HG03159 (cell line): ENCODE measurements around the gene ZC3HAV1.
"Not testable (repeated sequence)": the region's sequence is repeated elsewhere in the genome, so short reads cannot be mapped to it uniquely, and the experiment has no call there.

Source experiments
- ATAC-seq: cut with Tn5 transposase; IDR thresholded peaks from one replicate; pipeline ENCODE4 v1.9.1; 2021; ENCODE audit warnings: mild to moderate bottlenecking, moderate library complexity; ENCODE audit not compliant: unreplicated experiment

Gene ZC3HAV1

GRCh38 chr7:139109188-139109982 is at the start of gene ZC3HAV1:
ZC3HAV1 (minus strand) TSS chr7:139109720; CDS start chr7:139109331, 389 bp downstream.
- ATAC-seq, result peak; percentile 75

DNA sequence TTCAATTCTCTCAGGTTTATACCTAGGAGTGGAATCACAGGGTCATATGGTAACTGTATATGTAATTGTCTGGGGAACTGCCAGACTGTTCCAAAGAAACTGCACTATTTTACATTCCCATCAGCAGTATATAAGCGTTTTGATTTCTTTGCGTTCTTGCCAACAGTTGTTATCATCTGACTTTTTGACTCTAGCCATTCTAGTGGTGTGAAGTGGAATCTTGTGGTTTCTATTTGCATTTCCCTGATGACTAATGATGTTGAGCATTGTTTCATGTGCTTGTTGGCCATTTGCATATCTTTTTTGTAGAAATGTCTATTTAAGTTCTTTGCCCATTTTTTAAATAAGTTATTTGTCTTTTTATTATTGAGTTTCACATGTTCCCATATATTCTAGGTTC is 44.3 kb upstream of the ZC3HAV1 start:
- ATAC-seq, result no peak

GRCh38 chr7:139152149-139152548 is 42.6 kb upstream of the ZC3HAV1 start:
- ATAC-seq, result no peak

GRCh38 chr7:139139150-139139549 is 29.6 kb upstream of the ZC3HAV1 start:
- no peak for ATAC-seq

DNA sequence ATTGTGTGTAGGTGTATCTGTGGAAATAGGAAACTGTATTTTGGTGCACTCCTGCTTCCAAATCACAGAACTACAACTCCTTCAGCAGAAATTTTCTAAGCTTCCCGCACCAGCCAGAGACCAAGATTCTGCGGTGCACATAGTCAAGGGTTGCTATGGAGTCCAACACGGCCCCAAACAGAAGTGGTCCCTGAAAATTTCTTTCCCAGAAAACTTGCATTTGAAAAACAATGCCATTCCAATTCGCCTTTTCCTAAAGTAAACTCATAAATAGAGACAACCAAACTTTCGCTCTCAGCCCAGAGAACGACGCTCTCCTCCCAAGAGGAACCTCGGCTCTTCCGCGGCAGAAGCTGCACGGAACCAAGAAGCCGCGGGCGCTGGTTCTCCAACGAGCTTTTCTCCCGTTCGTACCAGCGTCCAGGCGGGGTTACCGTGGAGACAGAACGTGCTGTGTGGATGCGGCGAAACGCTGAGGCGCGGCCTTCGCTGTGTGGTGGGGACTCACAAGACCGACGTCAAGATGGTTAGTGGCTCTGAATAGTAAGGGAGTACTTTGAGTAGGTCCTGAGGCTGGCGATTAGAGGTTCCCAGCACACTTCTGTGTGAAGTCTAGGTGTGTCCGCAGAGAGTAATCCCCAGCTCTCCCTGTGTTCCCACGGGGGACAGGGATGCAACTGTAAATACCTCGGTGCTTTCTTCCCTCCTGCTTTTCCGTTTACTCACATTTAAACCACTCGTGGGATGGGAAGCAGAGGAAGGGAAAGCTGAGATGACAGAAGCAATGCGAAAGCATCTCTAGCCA is 24.0 kb upstream of the ZC3HAV1 start:
- ATAC-seq, result peak; percentile 92

GRCh38 chr7:139132887-139133286 is 23.4 kb upstream of the ZC3HAV1 start:
- no peak for ATAC-seq

DNA sequence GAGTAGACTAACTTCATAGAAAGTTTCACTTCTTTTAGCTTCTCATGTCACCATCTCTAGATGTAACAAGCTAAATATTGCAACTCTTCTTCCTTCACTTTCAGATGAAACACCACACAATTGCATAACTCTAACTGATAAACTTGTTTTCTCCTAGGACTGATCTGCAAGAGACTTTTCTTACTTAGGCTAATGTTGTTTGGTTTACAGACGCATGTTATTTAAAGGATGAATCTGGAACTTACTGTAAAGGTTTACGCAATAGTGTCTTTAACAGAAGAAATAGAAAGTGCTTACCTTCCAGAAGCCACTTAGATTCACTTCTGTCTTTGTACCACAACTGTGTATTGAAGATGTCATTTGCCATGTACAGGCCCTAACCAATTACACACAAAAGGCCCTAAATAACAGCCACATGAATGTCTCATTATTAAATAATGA is 22.1 kb upstream of the ZC3HAV1 start:
- no peak for ATAC-seq

DNA sequence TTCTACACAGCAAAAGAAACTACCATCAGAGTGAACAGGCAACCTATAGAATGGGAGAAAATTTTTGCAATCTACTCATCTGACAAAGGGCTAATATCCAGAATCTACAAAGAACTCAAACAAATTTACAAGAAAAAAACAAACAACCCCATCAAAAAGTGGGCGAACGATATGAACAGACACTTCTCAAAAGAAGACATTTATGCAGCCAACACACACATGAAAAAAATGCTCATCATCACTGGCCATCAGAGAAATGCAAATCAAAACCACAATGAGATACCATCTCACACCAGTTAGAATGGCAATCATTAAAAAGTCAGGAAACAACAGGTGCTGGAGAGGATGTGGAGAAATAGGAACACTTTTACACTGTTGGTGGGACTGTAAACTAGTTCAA is 20.3 kb upstream of the ZC3HAV1 start:
- ATAC-seq, result not testable (repeated sequence)

- ATAC-seq, result no peak
Observed at GRCh38 chr7:139127648-139128047, 18.1 kb upstream of the ZC3HAV1 start.

DNA sequence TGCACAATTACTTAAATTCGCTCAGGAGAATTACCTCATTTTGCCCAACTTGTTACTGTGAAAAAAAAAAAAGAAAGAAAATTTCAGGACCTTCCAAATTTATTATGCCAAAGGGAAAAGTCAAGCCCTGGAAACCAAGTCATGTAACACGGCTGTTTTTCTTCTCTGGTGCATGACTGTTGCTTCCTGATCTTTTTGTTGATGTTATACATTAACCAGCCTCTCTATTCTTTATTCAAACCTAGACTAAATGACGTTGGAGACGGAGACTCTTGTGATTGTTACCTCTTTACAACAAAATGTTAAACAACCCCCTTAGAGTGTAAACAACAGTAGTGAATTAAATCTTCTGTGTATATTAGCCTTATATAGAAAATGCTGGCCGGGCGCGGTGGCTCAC is 16.1 kb upstream of the ZC3HAV1 start:
- no peak for ATAC-seq

DNA sequence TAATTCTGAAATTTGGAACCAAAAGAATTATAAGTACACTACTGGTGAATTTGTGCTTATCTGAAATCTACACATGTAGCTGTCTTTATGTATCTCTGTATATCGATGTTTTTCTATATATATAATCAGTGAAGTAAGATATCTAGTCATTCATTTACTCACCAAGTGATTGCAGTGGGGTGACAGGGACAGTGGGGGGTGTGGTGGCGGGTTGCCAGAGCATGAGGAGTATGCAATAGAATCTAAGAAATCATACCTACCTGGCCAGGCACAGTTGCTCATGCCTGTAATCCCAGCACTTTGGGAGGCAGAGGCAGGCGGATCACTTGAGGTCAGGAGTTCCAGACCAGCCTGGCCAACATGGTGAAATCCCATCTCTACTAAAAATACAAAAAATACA is 15.5 kb upstream of the ZC3HAV1 start:
- not testable (repeated sequence) for ATAC-seq

GRCh38 chr7:139124084-139124914 is 14.8 kb upstream of the ZC3HAV1 start:
- peak; percentile 83 for ATAC-seq

DNA sequence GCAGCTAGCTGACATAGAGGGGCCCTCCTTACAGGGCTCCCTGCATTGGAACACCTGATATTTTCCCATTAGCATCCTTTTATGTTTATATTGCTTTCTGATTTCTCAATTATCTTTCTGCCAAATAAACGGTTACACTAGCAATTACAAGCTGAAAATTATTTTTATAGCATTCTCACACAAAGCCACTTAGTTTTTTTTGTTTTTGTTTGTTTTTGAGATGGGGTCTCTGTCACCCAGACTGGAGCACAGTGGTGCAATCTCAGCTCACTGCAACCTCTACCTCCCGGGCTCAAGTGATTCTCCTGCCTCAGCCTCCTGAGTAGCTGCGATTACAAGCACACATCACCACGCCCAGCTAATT is 9.9 kb upstream of the ZC3HAV1 start:
- ATAC-seq, result no peak

DNA sequence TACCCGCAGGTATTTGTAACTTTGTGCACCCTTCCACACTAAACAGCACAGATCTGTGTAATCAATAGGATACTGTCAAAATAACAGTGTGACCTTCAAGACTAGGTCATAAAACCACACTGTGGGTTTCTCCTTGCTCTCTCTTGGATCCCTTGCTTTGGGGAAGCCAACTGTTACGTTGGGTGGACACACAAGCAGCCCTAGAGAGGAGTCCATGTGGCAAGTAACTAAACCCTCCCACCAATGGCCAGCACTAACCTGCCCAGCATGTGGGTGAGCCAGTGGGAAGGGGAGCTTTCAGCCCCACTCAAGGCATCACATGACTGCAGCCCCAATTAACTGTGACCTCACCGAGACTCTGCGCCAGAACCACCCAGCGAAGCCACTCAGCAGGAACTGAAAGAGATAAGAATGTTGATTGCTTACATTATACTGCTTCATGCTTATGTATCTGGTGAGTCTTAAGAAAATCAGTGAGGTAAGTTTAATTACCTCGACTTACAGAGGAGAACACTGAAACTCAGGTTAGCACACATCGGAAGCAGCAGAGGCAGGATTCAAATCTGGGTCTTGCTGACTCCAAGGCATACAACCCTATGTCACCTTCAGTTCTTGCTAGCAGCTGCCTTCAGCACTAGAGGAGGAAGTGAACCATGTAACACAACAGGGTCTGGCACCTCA is 9.4 kb upstream of the ZC3HAV1 start:
- ATAC-seq, result peak; percentile 87

DNA sequence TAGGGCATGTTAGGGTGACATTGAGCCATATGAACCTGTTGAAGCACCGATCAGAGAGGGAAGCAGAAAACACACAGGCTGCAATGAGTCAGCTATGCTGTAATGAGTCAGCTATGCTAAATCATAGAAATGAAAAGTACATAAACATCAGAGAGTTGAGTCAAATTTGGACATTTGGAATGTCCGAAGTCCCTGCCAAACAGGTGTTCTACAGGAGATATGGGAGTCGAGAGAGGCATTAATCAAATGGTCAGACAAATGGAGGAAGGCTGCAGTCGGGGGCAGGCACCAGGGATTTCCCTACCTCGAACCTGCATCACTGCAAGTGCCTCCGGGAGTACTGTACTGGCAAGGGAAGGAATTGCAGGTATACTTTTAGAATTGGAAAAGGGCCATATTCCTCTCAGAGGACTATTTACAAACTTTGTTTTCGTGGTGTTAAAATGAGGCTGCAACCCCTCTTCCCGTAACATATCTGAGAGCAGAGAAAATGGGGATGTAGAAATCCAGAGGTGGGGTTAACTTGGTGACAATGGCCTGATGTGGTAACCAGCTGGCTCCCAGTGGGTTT is 8.8 kb upstream of the ZC3HAV1 start:
- peak; percentile 74 for ATAC-seq

DNA sequence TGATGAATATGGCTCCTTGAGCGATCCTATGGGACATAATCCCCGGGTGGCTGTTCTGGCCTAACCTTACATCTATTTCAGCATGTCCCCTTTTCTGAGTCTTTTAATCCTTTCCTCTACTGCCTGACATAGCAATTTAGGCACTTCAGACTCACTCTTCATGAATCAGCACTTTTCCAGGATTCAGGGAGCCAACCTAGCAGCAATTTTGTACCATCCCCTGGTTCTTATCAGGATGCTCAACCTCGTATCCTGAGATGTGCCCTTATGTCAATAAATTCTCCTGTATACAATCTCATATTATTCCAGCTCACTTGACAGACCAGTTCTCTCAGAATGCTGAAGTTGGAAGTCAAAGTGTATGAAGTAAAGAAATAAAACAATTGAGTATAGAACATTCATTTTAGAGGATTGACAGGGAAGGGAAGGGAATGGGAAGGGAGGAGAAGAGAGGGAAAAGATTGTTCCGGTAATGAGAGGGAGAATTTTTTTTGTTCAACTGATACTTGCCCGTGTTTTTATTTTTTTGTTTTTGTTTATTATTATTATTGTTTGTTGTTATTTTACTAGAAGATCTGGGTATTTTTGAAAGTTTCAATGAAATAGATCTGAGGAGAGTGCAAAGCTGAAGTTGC is 8.2 kb upstream of the ZC3HAV1 start:
- ATAC-seq, result no peak

GRCh38 chr7:139116999-139117398 is 7.5 kb upstream of the ZC3HAV1 start:
- no peak for ATAC-seq

- no peak for ATAC-seq
Observed at GRCh38 chr7:139115104-139115503, 5.6 kb upstream of the ZC3HAV1 start.

GRCh38 chr7:139114585-139114984 is 5.1 kb upstream of the ZC3HAV1 start:
- ATAC-seq, result no peak

GRCh38 chr7:139114018-139114417 is 4.5 kb upstream of the ZC3HAV1 start:
- ATAC-seq, result no peak
